ENCODE measurements around the gene CTSA.
A peak's percentile ranks its signal among the peaks of the same experiment; 100 is the strongest.

- no peak for TF ChIP-seq CTCF (IDR thresholded peaks at IDR 0.05 in 2 of 3, conservative IDR thresholded peaks at IDR 0.05 in 1 of 3; ENCODE audit: borderline replicate concordance in 1 of 3, insufficient read depth in 1 of 3, low read depth in 2 of 3, low read length in 2 of 3)
- TF ChIP-seq EZH2 (IDR thresholded peaks at IDR 0.05): no peak
- peak; percentile 83 for TF ChIP-seq SP1 (IDR thresholded peaks at IDR 0.05; ENCODE audit: low read depth)
- peak; percentile 45 for TF ChIP-seq SIN3A (IDR thresholded peaks at IDR 0.05; ENCODE audit: low read depth)
- TF ChIP-seq POLR2A (IDR thresholded peaks at IDR 0.05; ENCODE audit: borderline replicate concordance, extremely low read depth, insufficient read depth, insufficient read length): peak; percentile 89
- no peak for TF ChIP-seq CEBPB (IDR thresholded peaks at IDR 0.05; ENCODE audit: low read depth)
- peak; percentile 78 for TF ChIP-seq EGR1 (IDR thresholded peaks at IDR 0.05; ENCODE audit: low read depth)
- TF ChIP-seq POLR2AphosphoS5 (IDR thresholded peaks at IDR 0.05; ENCODE audit: low read depth, low read length): peak; percentile 93
Measured at GRCh38 chr20:45934586-45935415, 43.7 kb downstream of the CTSA start, which contains the start of gene PCIF1.
